Activated effector memory CD4-positive, alpha-beta T cell treated with anti-CD3 and anti-CD28 coated beads, Interleukin-2, amount 50 U/mL, for 16 hours (primary cell): ENCODE results near the gene SLC30A7.
"Not testable (repeated sequence)": the region's sequence is repeated elsewhere in the genome, so short reads cannot be mapped to it uniquely, and the experiment has no call there.

Experiments used
- DNase-seq: peaks from one replicate; pipeline ENCODE4 v3.0.0-alpha.2; 2020

Gene SLC30A7

GRCh38 chr1:100892554-100892953, 3.3 kb upstream of the SLC30A7 start:
- DNase-seq = no peak

GRCh38 chr1:100893718-100894117, 2.2 kb upstream of the SLC30A7 start:
- no peak for DNase-seq

GRCh38 chr1:100894603-100895539, 1.0 kb upstream of the SLC30A7 start, which contains the start of gene EXTL2:
Gene EXTL2 (minus strand): TSS chr1:100894842. CDS start chr1:100888757, 6,085 bp downstream.
- peak; percentile 88 for DNase-seq

GRCh38 chr1:100896481-100896982, 642 bp downstream of the SLC30A7 start:
- peak; percentile 83 for DNase-seq

GRCh38 chr1:100902365-100902764, 6.5 kb downstream of the SLC30A7 start:
- no peak for DNase-seq

- DNase-seq = no peak
Observed at GRCh38 chr1:100903777-100904176, 7.9 kb downstream of the SLC30A7 start.

- no peak for DNase-seq
Observed at GRCh38 chr1:100904528-100904927, 8.6 kb downstream of the SLC30A7 start.

GRCh38 chr1:100905181-100905580, 9.3 kb downstream of the SLC30A7 start:
- no peak for DNase-seq

GRCh38 chr1:100907887-100908286, 12.0 kb downstream of the SLC30A7 start:
- DNase-seq = no peak

GRCh38 chr1:100909018-100909417, 13.1 kb downstream of the SLC30A7 start:
- no peak for DNase-seq

GRCh38 chr1:100912019-100912418, 16.1 kb downstream of the SLC30A7 start:
- DNase-seq = no peak

- DNase-seq = no peak
Observed at GRCh38 chr1:100921110-100921706, 25.3 kb downstream of the SLC30A7 start.

GRCh38 chr1:100924212-100924611, 28.3 kb downstream of the SLC30A7 start:
- DNase-seq = no peak

GRCh38 chr1:100924991-100925390, 29.1 kb downstream of the SLC30A7 start:
- no peak for DNase-seq

- DNase-seq = no peak
Observed at GRCh38 chr1:100926240-100926639, 30.4 kb downstream of the SLC30A7 start.

GRCh38 chr1:100927276-100927675, 31.4 kb downstream of the SLC30A7 start:
- peak; percentile 70 for DNase-seq

- DNase-seq = no peak
Observed at GRCh38 chr1:100928128-100928527, 32.2 kb downstream of the SLC30A7 start.

- no peak for DNase-seq
Observed at GRCh38 chr1:100930494-100930893, 34.6 kb downstream of the SLC30A7 start.

- no peak for DNase-seq
Observed at GRCh38 chr1:100931716-100932115, 35.8 kb downstream of the SLC30A7 start.

- DNase-seq = not testable (repeated sequence)
Observed at GRCh38 chr1:100933555-100933954, 37.7 kb downstream of the SLC30A7 start.

GRCh38 chr1:100936194-100936967, 40.5 kb downstream of the SLC30A7 start:
- no peak for DNase-seq

GRCh38 chr1:100941098-100941527, 45.2 kb downstream of the SLC30A7 start:
- DNase-seq = no peak
